GM19372 (cell line): ENCODE measurements around the gene MAML3.

Experiments used
- ATAC-seq: cut with Tn5 transposase; IDR thresholded peaks from one replicate; pipeline ENCODE4 v1.9.1; 2021; ENCODE audit warnings: mild to moderate bottlenecking, low read depth, moderate library complexity; ENCODE audit not compliant: unreplicated experiment

The MAML3 gene

DNA sequence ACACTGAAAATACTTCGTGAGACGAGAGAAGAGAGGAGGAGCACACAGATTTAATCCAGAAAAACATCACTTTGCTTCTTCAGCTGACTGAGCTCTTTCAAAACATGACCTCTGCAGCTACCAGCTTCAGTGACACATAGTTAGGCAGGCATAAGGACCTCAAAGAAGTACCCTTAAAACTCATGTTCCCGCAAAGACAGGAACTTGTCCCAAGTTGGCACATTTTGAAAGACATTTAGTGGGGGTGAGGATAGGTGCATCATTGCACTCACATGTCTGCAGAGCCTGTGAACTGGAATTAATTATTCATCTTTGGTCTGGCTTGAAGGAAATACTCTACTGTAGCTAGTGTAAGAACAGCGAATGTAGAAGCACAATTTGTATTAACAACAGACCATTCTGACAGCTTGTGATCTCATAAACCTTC is 266.6 kb downstream of the MAML3 start:
- ATAC-seq, result no peak

DNA sequence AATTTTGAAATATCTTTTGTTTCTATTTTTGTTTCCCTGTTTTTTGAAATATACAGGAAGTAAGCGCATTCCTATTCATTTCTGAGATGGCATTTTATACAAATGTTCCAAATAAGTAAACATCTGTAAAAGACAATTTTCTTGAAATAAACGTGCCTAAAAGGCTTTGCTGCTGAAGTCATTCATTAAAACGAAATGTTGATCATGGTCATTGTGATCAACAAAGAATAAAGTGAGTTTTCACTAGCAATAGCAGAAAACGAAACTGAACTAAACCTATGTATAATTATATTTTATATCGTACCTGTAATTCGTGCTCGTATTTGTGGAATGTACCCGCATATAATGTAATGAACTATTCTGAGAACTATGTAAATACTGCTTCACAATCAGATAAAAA is 267.2 kb downstream of the MAML3 start:
- no peak for ATAC-seq

DNA sequence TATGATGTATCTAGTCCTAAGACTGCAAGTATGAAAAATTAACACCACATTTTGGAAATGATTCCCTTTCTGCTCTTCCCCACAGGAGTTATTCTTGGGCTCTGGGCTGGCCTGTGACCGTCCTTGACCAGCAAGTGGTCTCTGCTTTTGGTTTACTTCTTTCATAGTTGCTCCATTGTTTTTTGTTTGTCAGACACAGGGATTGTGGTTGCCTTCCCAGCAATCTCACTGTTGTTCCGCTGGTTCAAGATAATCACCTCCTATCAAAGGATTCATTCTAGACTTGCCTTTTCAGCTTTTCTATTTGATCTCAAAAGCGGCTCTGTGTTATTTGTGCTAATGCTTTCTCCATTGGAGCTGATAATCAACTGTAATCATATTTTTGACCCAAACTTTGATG is 269.5 kb downstream of the MAML3 start:
- ATAC-seq, result no peak

DNA sequence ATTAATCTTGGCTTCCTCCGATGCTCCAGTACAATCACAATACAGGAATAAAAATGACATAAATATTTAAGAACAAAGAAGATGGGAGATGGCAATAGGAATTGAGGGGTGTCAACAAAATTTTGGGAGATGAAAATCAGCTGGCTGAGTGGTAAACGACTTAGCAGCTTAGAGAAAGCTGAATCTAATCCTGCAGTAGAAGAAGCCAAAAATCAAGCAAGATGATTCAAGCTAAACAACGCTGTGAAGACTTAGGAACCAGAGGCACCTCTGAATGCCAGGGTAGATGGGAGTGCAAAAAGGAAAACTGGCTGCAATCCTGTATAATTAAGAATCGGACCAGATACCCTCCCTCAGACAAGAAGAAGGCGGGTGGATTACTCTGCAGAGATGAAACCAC is 273.1 kb downstream of the MAML3 start:
- ATAC-seq, result no peak

DNA sequence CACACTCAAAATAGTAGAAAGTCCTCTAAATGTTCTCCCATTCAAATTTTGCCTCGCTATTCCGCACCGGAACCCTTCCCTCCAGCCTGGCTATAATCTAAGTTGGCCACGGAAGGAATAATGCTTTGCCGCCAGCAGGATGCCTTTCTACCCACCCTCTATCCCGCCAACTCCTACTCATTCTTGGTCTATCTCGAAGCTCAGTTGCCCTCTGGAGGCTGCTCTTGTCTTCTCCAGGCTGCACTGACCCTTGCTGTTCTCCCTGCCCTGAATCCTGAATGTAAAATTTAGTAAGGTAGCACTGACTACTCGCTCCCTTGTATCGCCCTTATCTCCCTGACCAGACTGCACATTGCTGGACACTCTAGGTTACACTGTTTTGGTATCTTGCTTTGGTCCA is 275.9 kb downstream of the MAML3 start:
- ATAC-seq, result no peak

DNA sequence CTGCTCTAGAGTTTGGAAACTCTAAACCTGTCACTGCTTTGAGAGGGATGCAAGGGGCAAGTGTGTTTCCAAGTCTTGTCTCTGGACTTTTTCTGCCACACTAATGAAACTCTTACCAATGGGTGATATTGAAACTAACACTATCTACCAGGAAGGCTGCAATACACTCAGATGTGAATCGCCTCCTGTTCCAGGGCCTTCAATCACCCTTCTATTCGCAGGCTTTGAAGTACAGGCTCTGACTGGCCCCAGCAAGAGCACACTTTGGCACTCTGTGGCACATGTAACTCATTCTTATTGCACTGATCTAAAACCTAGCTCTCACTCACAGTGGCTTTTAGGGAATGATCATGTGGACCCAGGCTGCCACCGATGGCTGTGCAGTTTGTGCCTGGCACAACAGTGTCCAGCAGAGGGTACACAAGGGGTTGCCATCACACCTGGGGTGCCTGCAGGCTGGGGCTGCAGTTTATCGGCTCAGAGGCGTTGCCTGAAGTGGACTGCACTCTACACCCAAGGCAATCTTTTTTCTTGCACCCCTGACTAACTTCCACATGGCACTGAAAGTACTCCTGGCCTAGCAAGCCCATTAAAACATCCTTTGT is 277.5 kb downstream of the MAML3 start:
- no peak for ATAC-seq

DNA sequence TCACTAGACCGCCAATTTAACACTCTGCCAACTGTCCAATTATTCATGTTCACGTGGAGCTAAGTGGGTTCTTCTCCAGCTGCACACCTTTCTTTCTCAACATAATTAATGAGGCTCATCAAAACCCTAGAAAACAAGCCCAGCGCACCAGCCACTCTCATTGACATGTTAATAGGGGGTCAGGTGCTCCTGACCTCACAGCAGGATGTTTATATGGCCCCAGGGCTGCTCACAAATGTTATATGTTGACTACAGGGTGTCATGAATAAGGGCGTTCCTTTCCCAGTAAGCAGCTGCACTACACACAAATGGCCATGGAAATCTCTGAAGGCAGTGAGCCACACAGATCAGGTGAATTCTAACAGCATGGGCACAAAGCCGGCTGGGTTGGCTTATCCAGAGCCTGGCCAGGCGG is 278.6 kb downstream of the MAML3 start:
- ATAC-seq, result no peak

DNA sequence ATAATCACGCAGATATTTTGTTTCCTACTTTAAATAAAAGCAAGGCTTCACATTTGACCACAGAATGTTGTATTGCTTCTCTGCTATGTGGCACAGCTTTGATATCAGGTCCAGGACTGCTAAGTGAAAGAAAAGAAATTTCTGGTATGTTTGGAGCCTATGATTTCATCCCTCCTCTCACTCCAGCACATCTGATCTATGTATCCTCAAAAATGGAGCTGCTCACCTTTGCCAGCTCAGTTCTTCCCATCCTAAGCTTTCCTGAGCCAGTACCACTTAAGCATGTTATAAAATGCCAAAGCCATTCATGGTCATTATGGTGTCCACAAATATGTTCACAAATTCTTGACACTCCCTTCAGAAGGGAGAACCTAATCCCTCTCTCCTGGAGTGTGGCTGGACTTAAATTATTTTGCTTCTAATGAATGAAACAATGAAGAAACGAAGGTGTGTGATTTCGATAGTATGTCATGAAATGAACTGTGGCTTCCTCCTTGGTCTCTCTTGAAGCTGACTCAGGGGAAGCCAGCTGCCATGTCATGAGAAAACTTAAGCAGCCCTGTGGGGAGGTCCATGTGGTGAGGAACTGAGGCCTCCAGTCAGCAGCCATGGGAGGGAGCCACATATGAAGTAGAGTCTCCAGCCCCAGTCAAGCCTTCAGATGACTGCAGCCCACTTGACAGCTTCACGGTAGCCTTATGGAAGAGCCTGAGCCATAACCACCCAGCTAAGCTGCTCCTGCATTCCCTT is 280.7 kb downstream of the MAML3 start:
- no peak for ATAC-seq

DNA sequence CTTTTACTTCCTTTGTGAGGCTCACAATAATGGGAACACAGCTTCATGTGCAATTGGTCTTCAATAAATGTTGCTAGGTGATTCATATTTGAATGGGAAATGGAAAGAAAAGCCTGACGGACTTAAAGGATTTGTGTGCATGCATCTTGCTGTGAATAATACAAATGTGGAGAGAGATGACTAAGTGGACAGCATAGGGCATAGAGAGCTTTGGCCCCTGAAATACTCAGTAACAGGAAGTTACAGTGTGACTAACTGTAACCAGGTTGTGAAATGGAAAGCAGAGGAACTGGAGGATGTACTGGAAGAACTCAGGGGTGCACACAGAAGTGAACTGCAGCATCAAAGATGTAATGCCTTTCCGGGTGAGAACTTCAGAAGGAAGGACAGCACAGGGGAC is 281.7 kb downstream of the MAML3 start:
- ATAC-seq, result no peak

DNA sequence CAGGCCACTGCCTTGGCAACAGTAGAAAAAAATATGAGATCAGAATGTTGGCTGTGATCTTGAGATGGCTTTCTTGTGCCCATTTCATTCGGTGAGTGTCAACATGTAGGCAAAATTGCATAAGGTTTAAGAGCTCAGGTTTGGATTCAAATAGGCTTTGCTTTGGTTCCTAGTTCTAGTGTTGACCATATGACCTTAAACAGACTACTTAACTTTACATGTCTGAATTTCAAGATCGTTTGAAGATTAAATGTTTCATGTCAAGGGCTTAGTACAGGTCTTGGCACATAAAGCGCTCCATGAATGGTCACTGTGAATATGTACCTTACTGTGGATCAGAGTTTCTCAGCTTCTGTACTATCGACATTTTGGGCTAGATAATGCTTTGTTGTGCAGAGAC is 284.2 kb downstream of the MAML3 start:
- no peak for ATAC-seq

DNA sequence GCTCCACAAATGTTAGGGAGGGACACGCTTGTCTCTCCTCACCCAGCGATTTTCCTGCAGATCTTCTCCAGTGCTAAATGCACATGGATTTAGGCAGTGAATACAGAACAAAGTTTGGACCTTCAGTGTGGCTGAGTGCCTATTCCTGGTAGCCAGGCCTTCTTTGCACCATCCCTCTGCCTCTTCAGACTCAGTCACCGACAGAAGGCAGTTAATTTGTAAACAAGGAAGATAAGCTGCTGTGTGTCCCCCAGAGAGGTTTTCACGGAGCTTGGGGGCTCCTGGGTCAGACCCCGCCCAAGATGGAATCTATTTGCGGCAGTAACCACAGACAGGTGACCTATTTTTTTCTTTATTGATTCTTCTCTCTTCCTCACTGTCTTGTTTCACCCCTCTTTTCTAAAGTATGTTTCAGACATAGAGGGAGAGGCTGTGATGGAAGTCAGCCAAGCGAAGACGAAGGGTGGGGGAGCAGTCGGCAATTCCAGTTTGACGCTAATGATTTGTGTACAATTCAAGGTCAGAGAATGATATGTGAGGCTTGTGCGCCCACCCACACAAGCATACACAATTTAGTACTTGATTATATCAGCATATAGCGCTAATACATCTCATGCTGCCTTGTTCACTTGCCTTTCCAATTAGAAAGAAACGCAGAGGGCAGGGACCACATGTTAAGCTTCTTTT is 287.6 kb downstream of the MAML3 start:
- no peak for ATAC-seq

DNA sequence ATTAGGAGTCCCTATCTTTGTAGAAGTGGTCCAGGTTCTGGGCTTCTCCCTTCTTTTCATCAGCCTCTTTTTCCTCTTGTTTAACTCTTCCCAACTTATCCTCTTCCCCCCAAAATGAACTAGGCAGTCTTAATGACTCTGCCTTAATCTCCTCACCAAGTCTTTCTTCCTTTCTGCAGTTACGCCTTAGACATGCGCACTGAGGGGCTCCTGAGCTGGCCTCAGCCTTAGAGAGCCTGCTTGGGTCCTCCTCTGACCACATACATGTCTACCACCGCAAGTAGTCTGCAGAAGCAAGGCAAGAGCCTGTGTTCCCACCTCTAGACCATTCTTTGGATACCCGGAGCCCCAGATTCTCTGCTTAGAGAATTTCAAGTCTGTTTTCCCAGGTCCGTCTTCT is 288.4 kb downstream of the MAML3 start:
- no peak for ATAC-seq

DNA sequence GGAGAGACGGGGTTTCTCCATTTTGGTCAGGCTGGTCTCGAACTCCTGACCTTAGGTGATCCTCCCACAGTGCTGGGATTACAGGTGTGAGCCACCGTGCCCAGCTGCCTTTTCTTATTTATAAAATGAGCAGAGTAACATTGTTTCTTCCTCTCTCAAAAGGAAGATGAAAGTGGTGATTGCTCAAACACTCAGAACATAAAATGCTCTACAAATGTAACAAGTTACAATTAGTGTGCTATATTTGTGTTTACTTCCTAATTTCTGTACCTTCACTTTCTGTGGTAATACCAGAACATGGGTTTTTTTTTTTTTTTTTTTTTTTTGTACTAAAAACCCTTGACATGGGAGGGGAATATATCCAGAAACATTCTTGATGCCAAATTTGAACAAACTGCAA is 290.5 kb downstream of the MAML3 start:
- no peak for ATAC-seq

DNA sequence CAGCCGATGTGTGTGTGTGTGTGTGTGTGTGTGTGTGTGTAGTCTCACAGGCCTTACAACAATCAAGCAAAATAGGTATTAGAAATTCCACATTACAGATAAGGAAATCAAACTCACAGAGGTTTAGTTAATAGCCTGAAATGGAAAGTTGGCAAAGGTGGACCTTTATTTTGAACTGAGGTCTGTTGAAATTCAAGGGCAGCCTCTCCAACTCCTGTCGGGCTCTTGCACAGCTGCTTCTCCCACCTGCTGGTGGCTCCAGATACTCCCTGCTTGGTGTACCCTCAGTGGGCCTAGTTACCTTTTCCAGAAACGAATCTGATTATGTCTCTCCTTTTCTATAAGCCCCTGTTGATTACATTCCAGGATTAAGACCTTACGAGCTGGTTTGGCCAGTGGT is 292.5 kb downstream of the MAML3 start:
- ATAC-seq, result no peak

DNA sequence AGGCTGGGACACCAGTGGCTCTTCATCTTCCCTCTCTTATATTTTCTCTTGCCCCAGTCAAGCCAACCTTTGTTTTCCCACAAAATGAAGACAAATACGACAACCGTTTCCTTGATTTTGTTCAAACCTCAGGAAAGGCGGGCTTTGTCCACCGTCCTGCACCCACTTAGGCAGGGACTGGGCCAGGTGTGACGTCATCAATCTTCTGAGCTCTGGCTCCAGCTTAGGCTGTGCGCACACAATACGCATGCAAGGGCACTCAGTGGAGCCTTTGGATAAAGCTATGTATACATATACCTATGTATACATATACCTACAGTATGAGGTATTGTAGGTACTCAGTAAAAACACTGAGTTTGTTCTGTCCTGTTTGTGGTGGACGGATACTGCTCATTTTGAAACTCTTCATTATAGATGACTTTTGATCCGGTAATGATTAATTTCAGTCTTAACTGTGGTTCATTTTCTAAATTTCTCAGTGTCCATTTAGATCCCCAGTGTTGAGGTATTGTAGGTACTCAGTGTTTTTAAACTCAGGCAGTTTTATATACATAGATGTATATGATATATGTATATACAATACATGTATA is 293.5 kb downstream of the MAML3 start:
- no peak for ATAC-seq

DNA sequence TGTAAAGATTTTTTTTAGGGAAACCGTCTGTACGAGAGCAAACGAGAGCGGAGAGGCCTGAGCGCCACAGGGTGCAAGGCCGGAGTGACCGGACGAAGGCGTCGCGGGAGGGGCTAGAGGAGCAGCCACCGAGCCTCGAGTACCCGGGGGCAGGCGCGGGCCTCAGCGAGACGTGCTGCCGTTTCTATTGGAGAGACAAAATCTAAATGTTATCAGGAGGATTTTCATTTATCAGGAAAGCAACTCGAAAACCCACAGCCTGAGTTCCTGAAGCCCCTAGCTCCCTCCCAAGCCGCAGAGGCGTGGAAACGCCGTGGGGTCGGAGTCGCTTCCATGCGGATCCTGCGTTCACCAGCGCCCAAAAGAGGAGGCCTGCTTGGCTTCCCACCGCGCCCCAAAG is 294.1 kb downstream of the MAML3 start:
- no peak for ATAC-seq

DNA sequence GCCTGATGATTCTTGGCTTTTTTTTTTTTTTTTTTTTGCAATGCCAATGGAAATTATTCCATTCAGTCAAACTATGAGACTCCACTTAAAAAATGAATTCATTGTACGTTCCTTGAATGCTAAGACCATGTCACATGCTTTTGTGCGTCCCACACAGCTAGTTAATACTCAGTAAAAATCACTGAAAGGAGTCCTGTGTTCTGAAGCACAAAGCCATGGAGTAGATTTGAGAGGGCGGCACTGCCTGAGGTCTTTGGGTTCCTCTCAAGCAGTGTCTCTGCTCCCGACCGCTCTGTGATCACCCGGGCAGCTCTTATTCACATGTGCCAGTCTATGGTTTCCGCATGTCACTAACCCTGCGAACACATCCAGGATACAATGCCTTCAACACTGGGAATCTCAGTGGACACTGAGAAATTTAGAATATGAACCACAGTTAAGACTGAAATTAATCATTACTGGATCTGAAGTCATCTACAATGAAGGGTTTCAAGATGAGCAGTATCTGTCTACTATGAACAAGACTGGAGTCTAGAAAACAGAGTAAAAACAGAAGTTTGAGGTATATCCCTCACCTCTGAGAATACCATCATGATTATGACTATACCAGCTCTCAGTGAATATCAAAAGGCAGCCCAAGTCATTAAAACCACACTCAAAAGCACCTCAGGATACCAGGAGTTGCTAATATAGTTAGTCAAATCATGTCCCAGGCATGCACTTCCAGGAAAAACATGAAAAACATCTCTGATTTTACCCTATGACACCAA is 295.4 kb downstream of the MAML3 start:
- peak; percentile 82 for ATAC-seq

DNA sequence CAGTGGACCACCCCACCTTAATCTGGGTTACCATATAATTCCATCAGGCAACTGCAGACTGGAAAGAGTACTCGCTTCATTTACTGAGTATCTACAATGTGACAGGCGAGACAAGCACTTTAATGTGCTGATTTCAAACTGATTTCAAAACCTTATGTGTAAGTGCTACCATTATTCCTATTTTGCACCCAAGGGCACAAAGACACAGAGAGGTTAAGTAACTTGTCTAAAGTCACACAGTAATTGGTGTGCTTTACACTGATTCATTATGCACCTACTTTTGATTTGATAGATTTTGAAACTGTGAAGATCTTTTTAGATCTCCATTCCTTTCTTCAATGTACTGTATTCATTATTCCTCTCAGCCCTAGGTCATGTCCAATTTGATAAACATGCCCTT is 296.0 kb downstream of the MAML3 start:
- no peak for ATAC-seq

DNA sequence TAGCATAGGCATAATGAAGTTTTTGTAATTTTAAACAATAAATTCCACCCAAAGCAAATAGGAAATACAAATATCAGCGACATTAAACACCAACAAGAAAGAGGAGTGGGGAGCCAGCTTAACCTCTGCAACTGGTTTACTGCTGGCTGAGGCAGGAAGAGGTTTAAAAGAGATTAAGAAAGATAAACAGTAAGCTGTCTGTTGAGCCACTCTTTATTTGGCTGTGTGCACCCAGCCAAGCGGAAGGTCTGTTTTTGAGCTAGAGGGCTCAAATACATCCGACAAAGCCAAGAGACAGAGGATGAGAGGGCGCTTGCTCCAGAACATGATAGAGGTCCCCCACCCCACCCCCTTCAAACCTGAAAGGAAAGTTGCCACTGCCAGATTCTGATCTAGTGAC is 297.0 kb downstream of the MAML3 start:
- ATAC-seq, result no peak

DNA sequence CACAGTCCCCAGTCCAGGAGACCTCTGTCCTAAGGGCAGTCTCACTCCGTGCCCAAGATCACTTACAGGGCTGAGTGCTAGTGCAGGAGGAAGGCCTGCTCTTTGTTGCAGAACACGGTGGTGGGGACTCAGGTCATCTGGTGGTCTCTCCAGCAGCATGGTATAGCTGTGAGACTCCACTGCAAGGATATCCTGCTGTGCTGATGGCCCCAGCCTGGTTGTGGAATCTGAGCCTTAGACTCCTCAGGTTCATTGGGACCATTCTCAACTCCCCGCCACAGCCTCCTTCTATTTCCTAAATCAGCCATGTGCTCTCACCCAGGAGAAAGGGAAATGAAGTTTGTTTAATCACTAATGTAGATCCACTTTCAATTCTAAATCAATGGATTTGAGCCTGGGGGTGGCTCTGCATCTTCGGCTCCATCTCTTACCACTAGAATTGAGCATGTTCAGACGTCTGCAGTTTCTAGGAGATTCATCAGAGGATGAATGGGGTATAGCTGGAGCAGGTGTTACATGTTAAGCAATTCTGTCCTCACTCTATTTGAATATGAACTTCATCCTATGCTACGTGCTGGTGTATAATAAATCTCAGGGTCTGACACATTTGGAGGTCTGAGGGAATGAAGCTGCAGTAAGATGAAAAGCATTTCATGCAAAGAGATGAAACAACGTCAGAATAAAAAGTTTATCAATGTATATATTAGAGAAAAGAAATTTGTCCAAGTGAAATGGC is 299.1 kb downstream of the MAML3 start:
- ATAC-seq, result no peak
